M059J (cell line): ENCODE results near the gene TXNRD2. TPM values are rescaled to one million over a fixed set of nuclear protein-coding genes. Genes with fewer than 3 reads are reported as not detected.

ENCODE experiments used
- DNase-seq: peaks from one replicate; pipeline ENCODE4 v3.0.0-alpha.2; 2012; ENCODE audit warnings: low read depth
- total RNA-seq: library from RNA; depleted of rRNA; stranded (reverse); fragments of >200 nt; shearing (Covaris generic); gene quantifications from 2 replicates; pipeline ENCODE4 v1.2.3, GENCODE V29; 2014

TXNRD2 gene
- total RNA-seq, 1 experiment from 2014 or later, result 21.8 TPM

GRCh38 chr22:19966908-19967750, 25.5 kb upstream of the TXNRD2 start:
- no peak for DNase-seq

GRCh38 chr22:19965771-19966709, 24.4 kb upstream of the TXNRD2 start:
- no peak for DNase-seq

GRCh38 chr22:19964701-19965386, 23.2 kb upstream of the TXNRD2 start:
- no peak for DNase-seq

- no peak for DNase-seq
Observed at GRCh38 chr22:19963863-19964642, 22.4 kb upstream of the TXNRD2 start.

GRCh38 chr22:19962909-19963806, 21.5 kb upstream of the TXNRD2 start:
- peak; percentile 92 for DNase-seq

- peak; percentile 61 for DNase-seq
Observed at GRCh38 chr22:19962246-19962908, 20.8 kb upstream of the TXNRD2 start.

GRCh38 chr22:19961868-19962245, 20.2 kb upstream of the TXNRD2 start:
- DNase-seq, result no peak

- no peak for DNase-seq
Observed at GRCh38 chr22:19961201-19961580, 19.6 kb upstream of the TXNRD2 start.

- no peak for DNase-seq
Observed at GRCh38 chr22:19960491-19961200, 19.0 kb upstream of the TXNRD2 start.

GRCh38 chr22:19959587-19960490, 18.2 kb upstream of the TXNRD2 start:
- DNase-seq, result no peak

GRCh38 chr22:19959043-19959586, 17.5 kb upstream of the TXNRD2 start:
- DNase-seq, result no peak

GRCh38 chr22:19958083-19959042, 16.7 kb upstream of the TXNRD2 start:
- DNase-seq, result no peak

- no peak for DNase-seq
Observed at GRCh38 chr22:19957445-19957844, 15.8 kb upstream of the TXNRD2 start.

- DNase-seq, result no peak
Observed at GRCh38 chr22:19955241-19956128, 13.9 kb upstream of the TXNRD2 start.

- DNase-seq, result no peak
Observed at GRCh38 chr22:19951346-19951745, 9.7 kb upstream of the TXNRD2 start.
